ENCODE data around the gene ZNF219. TPM values are rescaled to one million over a fixed set of nuclear protein-coding genes. Genes with fewer than 3 reads are reported as not detected.

The ZNF219 gene
- total and polyA plus RNA-seq, 2 of the 13 experiments (the other 11 are each of a cell fraction or from before 2014, with no cell fraction given), result 34.5 to 36.6 TPM

GRCh38 chr14:21070610-21071224 lies 27.7 kb downstream of the ZNF219 start:
- H3K9me3 ChIP-seq (ENCODE audit: low read length), result no peaks in the 10 kb centered on the region
- H3K4me3 ChIP-seq (replicated peaks in 1 of 3; ENCODE audit: insufficient read depth in 1 of 3, low read depth in 2 of 3, low read length in 3 of 3), result peak overlapping the region; percentile 86 to 90 (median 87)
- no peak overlapping the region for H2AFZ ChIP-seq (ENCODE audit: low read length)
- peak overlapping the region; percentile 80 for H3K9ac ChIP-seq (ENCODE audit: insufficient read depth, low read depth, low read length)
- peaks cover 0 to 7% of the 10 kb centered on the region in 2 experiments; a peak in 1 of 5 replicates for H3K27me3 ChIP-seq (ENCODE audit: control insufficient read depth in 1 of 2, insufficient read depth in 2 of 2, low read length in 2 of 2)
- ChIA-PET POLR2A (interaction anchor here (0.6 to 6.7 kb wide), 25 partner anchors 9 to 728 kb away, joined by 3 to 141 read pairs (median 13); partner anchors contain the start of genes NDRG2, PIP4P1, RNASE4 and RNASE8), CTCF (ENCODE audit: low intra/inter-chr PET ratio, low total read pairs) (interaction anchor here (5.8 to 7.5 kb wide), 4 partner anchors 19 to 56 kb away, joined by 35 to 135 read pairs (median 60); no protein-coding TSS in a partner anchor)
- FAIRE-seq (no peak), ATAC-seq (peak; percentile 37), DNase-seq (ENCODE audit: low spot score) (peak; percentile 69)
- WGBS (ENCODE audit: low lambda C conversion rate), result under 1% methylated on average over 19 of the region's 23 CpGs
- intact Hi-C loops (cut with micrococcal nuclease; ENCODE audit: unreplicated experiment), result loop anchor here (1.0 kb wide), 1 partner anchor 56 kb away; no protein-coding TSS in a partner anchor
- peak overlapping the region; percentile 87 for H3K4me2 ChIP-seq (ENCODE audit: low read depth, low read length)
- in situ Hi-C loops (cut with HindIII; ENCODE audit: extremely low pct_ligation_motif_present, low pct_unique_long_range_greater_than_20kb), result no loop called here
- H3K79me2 ChIP-seq (ENCODE audit: insufficient read depth, low read length), result peaks cover 6% of the 10 kb centered on the region
- no peaks in the 10 kb centered on the region for H4K20me1 ChIP-seq (ENCODE audit: insufficient read depth, low read length)
- peaks cover 9 to 17% of the 10 kb centered on the region in 2 experiments for H3K36me3 ChIP-seq (replicated peaks in 1 of 2; ENCODE audit: control insufficient read depth in 1 of 2, insufficient read depth in 2 of 2, low read length in 2 of 2)
- H3K27ac ChIP-seq (ENCODE audit: extremely low read length, insufficient read depth, low read length), result peak overlapping the region; percentile 77
- H3K4me1 ChIP-seq (ENCODE audit: insufficient read depth, low read length), result peaks cover 56% of the 10 kb centered on the region
- TSS peak; percentile 46 for BruUV-seq (replicated peaks)
- TF ChIP-seq ZNF281 (CRISPR knock-in tag; IDR thresholded peaks at IDR 0.05; ENCODE audit: borderline replicate concordance) (peak; percentile 76), PCBP2 (optimal IDR thresholded peaks at IDR 0.05; ENCODE audit: low read depth, low read length, poor library complexity, severe bottlenecking) (peak; percentile 68), IKZF1 (IDR thresholded peaks at IDR 0.05) (no peak), MAF1 (CRISPR knock-in tag; IDR thresholded peaks at IDR 0.05; ENCODE audit: borderline replicate concordance) (peak; percentile 34; the same call in 1 of the 2 replicates), ZNF232 (CRISPR knock-in tag; IDR thresholded peaks at IDR 0.05; ENCODE audit: borderline replicate concordance) (peak; percentile 72), PPARG (CRISPR knock-in tag; conservative IDR thresholded peaks at IDR 0.05) (peak; percentile 89), SOX13 (IDR thresholded peaks at IDR 0.05) (peak; percentile 15; the same call in 1 of the 2 replicates), SOX13 (CRISPR knock-in tag; conservative IDR thresholded peaks at IDR 0.05 in 1 of 2, IDR thresholded peaks at IDR 0.05 in 1 of 2) (no peak), TEF (CRISPR knock-in tag; IDR thresholded peaks at IDR 0.05) (0 out of 2 replicates have a peak, but pooled peaks have one; percentile 21), CENPX (CRISPR knock-in tag; IDR thresholded peaks at IDR 0.05) (no peak), ZXDC (CRISPR knock-in tag; IDR thresholded peaks at IDR 0.05) (no peak), AGO1 (IDR thresholded peaks at IDR 0.05; ENCODE audit: low read depth, low read length, poor library complexity, severe bottlenecking) (peak; percentile 56), MTA1 (CRISPR knock-in tag; IDR thresholded peaks at IDR 0.05; ENCODE audit: borderline replicate concordance) (peak; percentile 86; the same call in 1 of the 2 replicates), KDM2A (CRISPR knock-in tag; IDR thresholded peaks at IDR 0.05; ENCODE audit: borderline replicate concordance, low read depth) (0 out of 2 replicates have a peak, but pooled peaks have one; percentile 13), ZFX (CRISPR knock-in tag; IDR thresholded peaks at IDR 0.05; ENCODE audit: low read depth) (peak; percentile 25; the same call in 1 of the 2 replicates), ZNF317 (CRISPR knock-in tag; IDR thresholded peaks at IDR 0.05) (0 out of 2 replicates have a peak, but pooled peaks have one; percentile 23), ZMYM3 (CRISPR knock-in tag; IDR thresholded peaks at IDR 0.05) (peak; percentile 15; the same call in 1 of the 2 replicates)

Measured in HepG2 (cell line).